CD14-positive monocyte (primary cell): Measurements from ENCODE around the gene ZNF136. TPM values are rescaled to one million over a fixed set of nuclear protein-coding genes. Genes with fewer than 3 reads are reported as not detected.
A peak's percentile ranks its signal among the peaks of the same experiment; 100 is the strongest.

Experiments
- DNase-seq, 3 donors: peaks; one replicate each; pipeline ENCODE4 v3.0.0-alpha.2; 2011 to 2022
- H2AFZ ChIP-seq: 2 replicates; pipeline ENCODE4 v1.6.0; 2012; ENCODE audit warnings: mild to moderate bottlenecking, low read depth, low read length, inconsistent platforms; ENCODE audit not compliant: insufficient read depth, poor library complexity, severe bottlenecking
- H3K27ac ChIP-seq, 2 donors: 1 replicate in 1 of 2; 2 replicates in 1 of 2; pipeline ENCODE4 v1.5.1; 2012 to 2013; ENCODE audit warnings: low read length in 2 of 2, control low read depth in 1 of 2, inconsistent platforms in 1 of 2, low read depth in 1 of 2, mild to moderate bottlenecking in 1 of 2
- H3K27me3 ChIP-seq, 2 donors: one replicate each; pipeline versions ENCODE4 v1.6.0 to v1.6.1; 2011 to 2013; ENCODE audit warnings: low read length in 2 of 2; ENCODE audit not compliant: control insufficient read depth in 2 of 2, insufficient read depth in 2 of 2
- H3K36me3 ChIP-seq, 2 donors: replicated peaks in 1 of 2; 1 replicate in 1 of 2; 2 replicates in 1 of 2; pipeline versions ENCODE4 v1.5.1 to v1.6.1; 2012 to 2013; ENCODE audit warnings: low read length in 2 of 2, control low read depth in 1 of 2, inconsistent platforms in 1 of 2, mild to moderate bottlenecking in 1 of 2; ENCODE audit not compliant: insufficient read depth in 2 of 2, control insufficient read depth in 1 of 2
- H3K4me1 ChIP-seq, 2 donors: 1 replicate in 1 of 2; 2 replicates in 1 of 2; pipeline versions ENCODE4 v1.5.1 to v1.6.1; 2012 to 2013; ENCODE audit warnings: low read length in 2 of 2, control low read depth in 1 of 2, inconsistent platforms in 1 of 2, mild to moderate bottlenecking in 1 of 2, moderate library complexity in 1 of 2; ENCODE audit not compliant: insufficient read depth in 2 of 2, control insufficient read depth in 1 of 2
- H3K4me2 ChIP-seq: replicated peaks from 2 replicates; pipeline ENCODE3; 2012; ENCODE audit warnings: low read length, moderate library complexity, mild to moderate bottlenecking; ENCODE audit not compliant: poor library complexity, severe bottlenecking; ENCODE audit errors: extremely low read depth
- H3K4me3 ChIP-seq, 3 experiments: fragments of 200-600 bp in 1 of 3; sonication (generic) in 1 of 3; replicated peaks in 1 of 3; 1 replicate in 2 of 3; 2 replicates in 1 of 3; pipeline ENCODE4 v1.5.1; 2011 to 2013; ENCODE audit warnings: low read length in 3 of 3, mild to moderate bottlenecking in 3 of 3, control low read depth in 2 of 3, low read depth in 2 of 3, inconsistent platforms in 1 of 3, moderate library complexity in 1 of 3
- H3K79me2 ChIP-seq: 2 replicates; pipeline ENCODE4 v1.6.0; 2012; ENCODE audit warnings: mild to moderate bottlenecking, control low read depth, inconsistent platforms, low read length, moderate library complexity; ENCODE audit not compliant: insufficient read depth
- H3K9ac ChIP-seq: 2 replicates; pipeline ENCODE4 v1.6.0; 2017; ENCODE audit warnings: low read length, mild to moderate bottlenecking; ENCODE audit not compliant: insufficient read depth, poor library complexity, severe bottlenecking
- H3K9me3 ChIP-seq, 2 donors: replicated peaks in 1 of 2; 1 replicate in 1 of 2; 2 replicates in 1 of 2; pipeline versions ENCODE4 v1.5.1 to v1.6.1; 2012 to 2013; ENCODE audit warnings: low read length in 2 of 2, control low read depth in 1 of 2; ENCODE audit not compliant: control insufficient read depth in 1 of 2, insufficient read depth in 1 of 2
- H4K20me1 ChIP-seq: 2 replicates; pipeline ENCODE4 v1.6.0; 2012; ENCODE audit warnings: mild to moderate bottlenecking, low read length, control low read depth, moderate library complexity; ENCODE audit not compliant: insufficient read depth
- H3K27ac Mint-ChIP-seq, 7 donors: one replicate each; pipeline ENCODE4 v1.8.0; 2020; ENCODE audit warnings: mild to moderate bottlenecking in 7 of 7, mixed read lengths in 7 of 7, moderate library complexity in 6 of 7, inconsistent platforms in 2 of 7
- H3K27me3 Mint-ChIP-seq, 3 donors: one replicate each; pipeline ENCODE4 v1.8.0; 2021 to 2022; ENCODE audit warnings: low read depth in 3 of 3, mild to moderate bottlenecking in 3 of 3, mixed read lengths in 3 of 3, moderate library complexity in 3 of 3, inconsistent platforms in 1 of 3
- H3K36me3 Mint-ChIP-seq, 2 donors: one replicate each; pipeline ENCODE4 v1.8.0; 2020; ENCODE audit warnings: mixed read lengths in 2 of 2, inconsistent platforms in 1 of 2, mild to moderate bottlenecking in 1 of 2
- H3K4me1 Mint-ChIP-seq: one replicate; pipeline ENCODE4 v1.8.0; 2020; ENCODE audit warnings: mild to moderate bottlenecking, mixed read lengths
- H3K4me3 Mint-ChIP-seq, 2 donors: one replicate each; pipeline ENCODE4 v1.8.0; 2020; ENCODE audit warnings: mild to moderate bottlenecking in 2 of 2, mixed read lengths in 2 of 2, moderate library complexity in 1 of 2
- H3K9me3 Mint-ChIP-seq, 7 donors: one replicate each; pipeline ENCODE4 v1.8.0; 2020 to 2022; ENCODE audit warnings: mixed read lengths in 7 of 7, mild to moderate bottlenecking in 6 of 7, moderate library complexity in 6 of 7, inconsistent platforms in 2 of 7
- WGBS: methylation state at CpG from one replicate; pipeline ENCODE4 v1.1.5; 2013; ENCODE audit warnings: missing lambda C conversion rate; ENCODE audit not compliant: insufficient coverage; 5-methylcytosine and 5-hydroxymethylcytosine counted together
- intact Hi-C, 2 donors: fragments of 100-400 bp; cut with micrococcal nuclease; formaldehyde crosslinking; loops; one replicate each; pipeline versions ENCODE4 v1.15.0 to v1.15.1; 2023
- polyA plus RNA-seq, 3 donors: library from polyadenylated mRNA; depleted of rRNA in 1 of 3; unstranded in 2 of 3; stranded (reverse) in 1 of 3; fragments of 300-500 nt in 2 of 3; fragments of >200 nt in 1 of 3; fragmentation: Illumina TruSeq in 2 of 3; gene quantifications; 1 replicate in 2 of 3; 2 replicates in 1 of 3; pipeline ENCODE4 v1.2.3, GENCODE V29; 2012 to 2021
- TF ChIP-seq, protein P1 (sequence below): fragments of 200-600 bp; IDR thresholded peaks from one replicate; pipeline ENCODE4 v1.8.0; 2022; ENCODE audit warnings: antibody characterized with exemption, mild to moderate bottlenecking

ZNF136 gene
- polyA plus RNA-seq, 3 donors, result 3.4 to 6.4 (median 5.8) TPM

DNA sequence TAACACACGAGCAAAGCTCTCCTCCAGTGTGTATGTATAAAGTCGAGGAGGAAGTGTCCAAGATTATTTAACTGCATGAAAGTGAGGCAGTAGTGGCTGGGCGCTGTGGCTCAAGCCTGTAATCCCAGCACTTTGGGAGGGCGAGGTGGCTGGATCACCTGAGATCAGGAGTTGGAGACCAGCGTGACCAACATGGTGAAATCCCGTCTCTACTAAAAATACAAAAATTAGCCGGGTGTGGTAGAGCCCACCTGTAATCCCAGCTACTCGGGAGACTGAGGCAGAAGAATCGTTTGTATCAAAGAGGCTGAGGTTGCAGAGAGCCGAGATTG, 21.5 kb upstream of the ZNF136 start:
- WGBS, result 73% methylated on average over 4 of the region's 10 CpGs
- Mint-ChIP-seq H3K4me1 (peaks cover 36% of the 10 kb centered on the region), H3K36me3 (peaks cover 20 to 25% of the 10 kb centered on the region in 2 donors), H3K27ac (peak overlapping the region in 1 of 7 donors; percentile 36), H3K27me3 (peaks cover 0 to 3% (median 1%) of the 10 kb centered on the region in 3 donors), H3K4me3 (peak overlapping the region in 1 of 2 donors; percentile 97), H3K9me3 (peaks cover 11 to 26% (median 22%) of the 10 kb centered on the region in 7 donors)
- peaks cover 12 to 26% of the 10 kb centered on the region in 2 donors for H3K36me3 ChIP-seq
- no peak for DNase-seq
- peak overlapping the region; percentile 91 for H3K4me2 ChIP-seq
- no peak overlapping the region for H3K9ac ChIP-seq
- intact Hi-C loops, result loop anchor here (1.0 to 10.0 kb wide), 9 partner anchors 49 to 347 kb away; partner anchors contain the start of genes ZNF491 (in 2 of the 2), ZNF440 (in 1 of the 2) and ZNF763 (in 1 of the 2)
- no peak overlapping the region for H2AFZ ChIP-seq
- no peak overlapping the region for H3K27ac ChIP-seq
- H3K9me3 ChIP-seq, result peaks cover 15 to 17% of the 10 kb centered on the region in 2 donors
- H4K20me1 ChIP-seq, result peaks cover 5% of the 10 kb centered on the region
- H3K79me2 ChIP-seq, result peaks cover 16% of the 10 kb centered on the region
- H3K27me3 ChIP-seq, result no peaks in the 10 kb centered on the region
- TF ChIP-seq, protein P1, sequence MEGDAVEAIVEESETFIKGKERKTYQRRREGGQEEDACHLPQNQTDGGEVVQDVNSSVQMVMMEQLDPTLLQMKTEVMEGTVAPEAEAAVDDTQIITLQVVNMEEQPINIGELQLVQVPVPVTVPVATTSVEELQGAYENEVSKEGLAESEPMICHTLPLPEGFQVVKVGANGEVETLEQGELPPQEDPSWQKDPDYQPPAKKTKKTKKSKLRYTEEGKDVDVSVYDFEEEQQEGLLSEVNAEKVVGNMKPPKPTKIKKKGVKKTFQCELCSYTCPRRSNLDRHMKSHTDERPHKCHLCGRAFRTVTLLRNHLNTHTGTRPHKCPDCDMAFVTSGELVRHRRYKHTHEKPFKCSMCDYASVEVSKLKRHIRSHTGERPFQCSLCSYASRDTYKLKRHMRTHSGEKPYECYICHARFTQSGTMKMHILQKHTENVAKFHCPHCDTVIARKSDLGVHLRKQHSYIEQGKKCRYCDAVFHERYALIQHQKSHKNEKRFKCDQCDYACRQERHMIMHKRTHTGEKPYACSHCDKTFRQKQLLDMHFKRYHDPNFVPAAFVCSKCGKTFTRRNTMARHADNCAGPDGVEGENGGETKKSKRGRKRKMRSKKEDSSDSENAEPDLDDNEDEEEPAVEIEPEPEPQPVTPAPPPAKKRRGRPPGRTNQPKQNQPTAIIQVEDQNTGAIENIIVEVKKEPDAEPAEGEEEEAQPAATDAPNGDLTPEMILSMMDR, result peak; percentile 58
- H3K4me3 ChIP-seq, result peak overlapping the region in 1 of 3 experiments; percentile 93
- peaks cover 23 to 25% of the 10 kb centered on the region in 2 donors for H3K4me1 ChIP-seq

GRCh38 chr19:12145348-12145747, 17.5 kb upstream of the ZNF136 start:
- TF ChIP-seq, protein P1, result no peak
- WGBS, result 100% methylated on average over 2 of the region's 8 CpGs
- H3K4me3 ChIP-seq, result no peak overlapping the region
- H3K27ac ChIP-seq, result no peak overlapping the region
- H3K36me3 Mint-ChIP-seq, result peaks cover 22 to 31% of the 10 kb centered on the region in 2 donors
- DNase-seq, result no peak
- H3K27me3 Mint-ChIP-seq, result no peaks in the 10 kb centered on the region
- intact Hi-C loops, result loop anchor here in 1 of 2 donors (10.0 kb wide), 1 partner anchor 351 kb away; the partner anchor contains the start of gene ZNF491
- H3K9me3 ChIP-seq, result peaks cover 21 to 24% of the 10 kb centered on the region in 2 donors
- peaks cover 23 to 43% (median 36%) of the 10 kb centered on the region in 7 donors for H3K9me3 Mint-ChIP-seq
- H3K79me2 ChIP-seq, result no peaks in the 10 kb centered on the region
- peaks cover 10 to 11% of the 10 kb centered on the region in 2 donors for H3K4me1 ChIP-seq
- no peak overlapping the region for H3K9ac ChIP-seq
- H3K36me3 ChIP-seq, result peaks cover 7 to 25% of the 10 kb centered on the region in 2 donors
- peaks cover 11% of the 10 kb centered on the region for H3K4me1 Mint-ChIP-seq
- no peaks in the 10 kb centered on the region for H3K27me3 ChIP-seq
- H2AFZ ChIP-seq, result no peak overlapping the region
- H3K27ac Mint-ChIP-seq, result no peak overlapping the region
- H3K4me3 Mint-ChIP-seq, result no peak overlapping the region
- H4K20me1 ChIP-seq, result no peaks in the 10 kb centered on the region
- no peak overlapping the region for H3K4me2 ChIP-seq
